Lower leg skin (tissue), 4 donors: Measurements from ENCODE around the gene SCFD2. TPM values are rescaled to one million over a fixed set of nuclear protein-coding genes. Genes with fewer than 3 reads are reported as not detected.

Source experiments
- DNase-seq, 2 donors: peaks; one replicate each; pipeline ENCODE4 v3.0.0-alpha.2; 2019; ENCODE audit warnings: low spot score in 2 of 2
- H3K4me3 ChIP-seq: fragments of 200-600 bp; sonication (generic); 2 replicates; pipeline ENCODE4 v1.5.1; 2017; ENCODE audit warnings: mild to moderate bottlenecking, low read depth; ENCODE audit not compliant: poor library complexity, severe bottlenecking
- CTCF ChIP-seq, 3 donors: fragments of 450-650 bp; IDR thresholded peaks; one replicate each; pipeline ENCODE4 v1.5.1; 2016; ENCODE audit warnings: antibody characterized with exemption in 3 of 3, mild to moderate bottlenecking in 3 of 3, moderate library complexity in 2 of 3
- POLR2A ChIP-seq, 2 donors: fragments of 450-650 bp; IDR thresholded peaks; one replicate each; pipeline ENCODE4 v1.6.1; 2016 to 2017; ENCODE audit warnings: antibody characterized with exemption in 2 of 2, mild to moderate bottlenecking in 1 of 2, moderate library complexity in 1 of 2
- WGBS, 2 donors: methylation state at CpG; one replicate each; pipeline ENCODE4 v1.1.5; 2018; 5-methylcytosine and 5-hydroxymethylcytosine counted together
- intact Hi-C: fragments of 100-400 bp; cut with DNase I; formaldehyde crosslinking; loops from one replicate; pipeline ENCODE4 v1.15.0; 2023; ENCODE audit warnings: low total_unique reads
- total RNA-seq, 4 donors: library from RNA; depleted of rRNA; stranded (reverse); fragments of >200 nt; gene quantifications; one replicate each; pipeline ENCODE4 v1.1.0, GENCODE V29; 2016

SCFD2 gene
- total RNA-seq, 4 donors from 2014 or later, result 13.6 to 23.3 (median 19.0) TPM

- no peak overlapping the region for H3K4me3 ChIP-seq
- WGBS, 2 donors, result 5 to 8% methylated on average over 3 of the region's 3 CpGs
- peak; percentile 58 to 91 for DNase-seq
- intact Hi-C loops, result no loop called here
- no peak for TF ChIP-seq POLR2A (IDR thresholded peaks at IDR 0.05)
- TF ChIP-seq CTCF (IDR thresholded peaks at IDR 0.05), result no peak
Measured at GRCh38 chr4:52911684-52912294, 454.1 kb downstream of the SCFD2 start.

- DNase-seq, result no peak
- TF ChIP-seq POLR2A (IDR thresholded peaks at IDR 0.05), result no peak
- intact Hi-C loops, result no loop called here
- H3K4me3 ChIP-seq, result no peak overlapping the region
Measured at GRCh38 chr4:52910115-52910514, 455.7 kb downstream of the SCFD2 start.

GRCh38 chr4:52907510-52907909, 458.4 kb downstream of the SCFD2 start:
- H3K4me3 ChIP-seq, result no peak overlapping the region
- TF ChIP-seq POLR2A (IDR thresholded peaks at IDR 0.05), result no peak
- TF ChIP-seq CTCF (IDR thresholded peaks at IDR 0.05), result no peak
- 91 to 93% methylated on average over 2 of the region's 2 CpGs for WGBS, 2 donors
- intact Hi-C loops, result no loop called here
- no peak for DNase-seq

GRCh38 chr4:52904421-52904820, 461.4 kb downstream of the SCFD2 start:
- TF ChIP-seq POLR2A (IDR thresholded peaks at IDR 0.05) (no peak), CTCF (IDR thresholded peaks at IDR 0.05) (no peak)
- intact Hi-C loops, result no loop called here
- H3K4me3 ChIP-seq, result no peak overlapping the region
- DNase-seq, result no peak
- 93 to 94% methylated on average over 4 of the region's 4 CpGs for WGBS, 2 donors

GRCh38 chr4:52903273-52903672, 462.6 kb downstream of the SCFD2 start:
- intact Hi-C loops, result no loop called here
- no peak overlapping the region for H3K4me3 ChIP-seq
- no peak for DNase-seq
- TF ChIP-seq POLR2A (IDR thresholded peaks at IDR 0.05) (no peak), CTCF (IDR thresholded peaks at IDR 0.05) (no peak)
- WGBS, 2 donors, result 96 to 98% methylated on average over 4 of the region's 4 CpGs

GRCh38 chr4:52894443-52894842, 471.4 kb downstream of the SCFD2 start:
- no peak for DNase-seq
- TF ChIP-seq POLR2A (IDR thresholded peaks at IDR 0.05), result no peak
- TF ChIP-seq CTCF (IDR thresholded peaks at IDR 0.05), result no peak
- intact Hi-C loops, result no loop called here
- H3K4me3 ChIP-seq, result no peak overlapping the region
- WGBS, 2 donors, result 71 to 76% methylated on average over 1 of the region's 1 CpG
